Thyroid gland (tissue), 4 donors: ENCODE measurements around the gene SPCS1.

ENCODE experiments used
- CTCF ChIP-seq, 6 experiments: fragments of 200-600 bp in 3 of 6; fragments of 450-650 bp in 3 of 6; sonication (generic) in 3 of 6; IDR thresholded peaks; one replicate each; pipeline ENCODE4 v1.5.1; 2016 to 2019; ENCODE audit warnings: antibody characterized with exemption in 6 of 6, mild to moderate bottlenecking in 2 of 6, inconsistent platforms in 1 of 6, moderate library complexity in 1 of 6
- POLR2A ChIP-seq, 2 donors: fragments of 450-650 bp; IDR thresholded peaks; one replicate each; pipeline ENCODE4 v1.6.1; 2017; ENCODE audit warnings: antibody characterized with exemption in 2 of 2, mild to moderate bottlenecking in 2 of 2, moderate library complexity in 1 of 2

- TF ChIP-seq CTCF (IDR thresholded peaks at IDR 0.05) (no peak), POLR2A (IDR thresholded peaks at IDR 0.05) (no peak)
These were observed 12.8 kb upstream of the SPCS1 start for GRCh38 chr3:52693071-52693470.
